Stimulated activated CD4-positive, alpha-beta T cell treated with anti-CD3 and anti-CD28 coated beads, Interleukin-4, amount 100 ng/mL, for 1 hour (primary cell): Measurements from ENCODE around the gene SGSH.
"Not testable (repeated sequence)": the region's sequence is repeated elsewhere in the genome, so short reads cannot be mapped to it uniquely, and the experiment has no call there.

Experiments
- DNase-seq: peaks from one replicate; pipeline ENCODE4 v3.0.0-alpha.2; 2020

SGSH gene

DNA sequence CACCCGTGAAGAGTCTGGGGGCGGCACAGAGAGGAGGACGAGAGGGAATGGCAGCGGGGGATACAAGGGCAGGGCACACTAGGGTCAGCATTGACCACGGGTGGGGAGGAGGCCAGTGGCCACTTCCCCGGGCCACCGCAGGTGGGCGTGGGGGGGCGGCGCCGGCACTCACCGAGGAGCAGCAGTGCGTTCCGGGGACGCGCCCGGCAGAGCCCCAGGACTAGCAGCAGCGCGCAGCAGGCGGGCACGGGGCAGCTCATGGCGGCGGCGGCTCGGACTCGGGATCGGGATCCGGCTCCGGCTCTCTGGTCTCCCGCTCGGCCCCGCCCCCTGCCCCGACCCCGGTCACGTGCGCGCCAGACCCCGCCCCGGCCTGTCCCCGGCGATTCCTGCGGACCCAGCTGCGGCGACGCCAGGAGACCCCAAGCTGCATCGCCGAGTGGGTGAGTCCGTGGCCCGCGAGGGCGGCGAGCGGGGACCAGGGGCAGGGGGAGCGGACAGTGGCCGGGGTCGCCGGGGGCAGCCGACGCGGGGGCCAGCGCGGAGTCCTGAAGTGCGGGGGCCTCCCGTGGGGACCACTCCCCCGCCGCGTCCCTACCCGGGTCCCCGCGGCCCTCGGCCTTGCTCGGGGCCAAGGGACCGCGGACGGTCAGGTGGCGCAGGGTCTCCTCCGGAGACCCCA, at the start of gene SGSH, which contains the start of gene SLC26A11:
Gene SGSH, minus strand, starts transcription at position 280 of the 682 bp plus-strand sequence. Its CDS starts 20 bp downstream, at position 260.
Gene SLC26A11, plus strand, starts transcription at position 374 of the 682 bp plus-strand sequence. CDS start 1,134 bp downstream, outside the sequence.
- DNase-seq = peak; percentile 67

DNA sequence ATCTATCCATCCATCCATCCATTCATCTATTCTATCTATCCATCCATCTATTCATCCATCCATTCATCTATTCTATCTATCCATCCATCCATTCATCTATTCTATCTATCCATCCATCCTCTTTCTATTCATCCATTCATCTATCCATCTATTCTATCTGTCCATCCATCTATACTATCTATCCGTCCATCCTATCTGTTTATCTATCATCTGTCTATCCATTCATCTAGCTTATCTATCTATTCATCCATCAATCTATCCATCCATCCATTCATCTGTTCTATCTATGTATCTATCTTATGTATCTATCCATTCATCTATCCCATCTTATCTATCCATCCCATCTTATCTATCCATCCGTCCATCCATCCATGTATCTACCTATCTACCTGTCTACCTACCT, 49.3 kb upstream of the SGSH start:
- DNase-seq = no peak

GRCh38 chr17:80268427-80268826, 48.3 kb upstream of the SGSH start:
- no peak for DNase-seq

- no peak for DNase-seq
These were observed 47.3 kb upstream of the SGSH start for GRCh38 chr17:80267391-80267790.

DNA sequence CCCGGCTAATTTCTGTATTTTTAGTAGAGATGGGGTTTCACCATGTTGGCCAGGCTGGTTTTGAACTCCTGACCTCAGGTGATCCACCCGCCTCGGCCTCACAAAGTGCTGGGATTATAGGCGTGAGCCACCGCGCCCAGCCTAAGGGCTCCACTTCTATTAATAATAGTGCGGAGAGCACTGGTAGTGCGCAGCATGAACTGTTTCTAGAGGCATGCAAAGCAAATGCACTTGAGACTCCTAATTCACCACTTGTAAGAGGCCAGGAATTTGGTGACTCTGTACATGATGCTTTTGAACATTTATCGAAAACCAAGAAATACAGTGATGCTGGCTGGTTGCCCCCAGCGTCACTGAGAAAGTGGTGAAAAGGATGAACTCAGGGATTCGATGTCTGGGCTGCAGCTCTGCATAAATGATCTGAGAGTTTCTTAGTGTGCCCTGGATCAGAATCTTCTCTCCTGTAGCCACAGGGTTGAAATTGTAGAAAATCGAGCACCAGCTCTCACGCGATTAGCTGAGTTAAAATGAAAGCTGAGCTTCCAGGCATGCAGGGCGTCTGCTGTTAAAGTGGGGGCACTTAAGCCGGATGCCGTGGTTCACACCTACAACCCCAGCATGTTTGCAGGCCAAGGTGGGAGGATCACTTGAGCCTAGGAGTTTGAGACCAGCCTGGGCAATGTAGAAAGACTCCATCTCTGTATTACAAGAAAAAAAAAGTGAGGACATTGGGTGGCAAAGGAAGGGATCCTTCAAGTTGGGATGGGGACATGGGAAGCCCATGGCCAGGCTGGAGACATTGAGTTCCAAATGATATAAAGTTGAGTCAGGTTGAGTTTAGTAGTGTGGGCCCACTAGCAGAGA, 45.3 kb upstream of the SGSH start:
- DNase-seq = peak; percentile 61

DNA sequence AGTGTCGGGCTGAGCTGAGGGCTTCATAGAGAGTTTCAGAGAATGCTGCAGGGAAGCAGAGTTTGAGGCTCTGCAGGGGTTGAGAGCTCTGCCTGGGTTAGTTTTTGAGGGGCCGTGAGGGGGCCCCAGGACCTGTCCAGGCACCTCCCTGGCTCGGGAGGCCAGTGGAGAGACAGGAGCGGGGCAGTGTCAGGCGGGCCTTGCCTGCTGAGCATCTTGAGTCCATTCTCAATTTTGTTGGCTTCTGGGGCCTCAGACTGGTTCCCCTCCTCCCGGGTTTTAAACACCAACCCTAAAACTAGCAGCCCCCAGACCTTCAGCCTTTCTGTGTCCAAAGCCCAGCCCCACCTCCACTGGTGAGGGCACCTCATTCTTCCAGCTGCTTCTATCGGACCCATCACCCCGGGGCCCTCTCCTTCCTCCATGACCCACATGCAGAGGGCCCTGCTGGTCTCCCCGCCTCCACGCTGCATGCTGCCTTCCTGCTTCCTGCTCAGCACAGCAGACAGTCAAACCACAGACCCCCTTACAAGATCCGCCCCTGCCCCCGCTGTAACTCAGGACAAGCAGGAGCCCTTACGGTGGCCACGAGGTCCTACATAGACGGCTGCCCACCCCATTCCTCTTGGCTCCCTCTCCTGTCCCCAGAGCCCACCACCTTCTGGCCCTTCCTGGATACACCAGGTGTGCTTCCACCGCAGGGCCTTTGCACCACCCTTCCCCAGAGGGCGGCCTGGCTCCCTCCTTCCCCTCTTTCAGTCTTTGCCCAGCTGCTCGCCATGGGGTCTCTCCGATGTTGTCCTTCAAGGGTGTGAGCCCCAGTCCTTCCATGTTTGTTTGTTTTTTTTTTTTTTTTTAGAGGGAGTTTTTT, 44.3 kb upstream of the SGSH start:
- DNase-seq = peak; percentile 61

DNA sequence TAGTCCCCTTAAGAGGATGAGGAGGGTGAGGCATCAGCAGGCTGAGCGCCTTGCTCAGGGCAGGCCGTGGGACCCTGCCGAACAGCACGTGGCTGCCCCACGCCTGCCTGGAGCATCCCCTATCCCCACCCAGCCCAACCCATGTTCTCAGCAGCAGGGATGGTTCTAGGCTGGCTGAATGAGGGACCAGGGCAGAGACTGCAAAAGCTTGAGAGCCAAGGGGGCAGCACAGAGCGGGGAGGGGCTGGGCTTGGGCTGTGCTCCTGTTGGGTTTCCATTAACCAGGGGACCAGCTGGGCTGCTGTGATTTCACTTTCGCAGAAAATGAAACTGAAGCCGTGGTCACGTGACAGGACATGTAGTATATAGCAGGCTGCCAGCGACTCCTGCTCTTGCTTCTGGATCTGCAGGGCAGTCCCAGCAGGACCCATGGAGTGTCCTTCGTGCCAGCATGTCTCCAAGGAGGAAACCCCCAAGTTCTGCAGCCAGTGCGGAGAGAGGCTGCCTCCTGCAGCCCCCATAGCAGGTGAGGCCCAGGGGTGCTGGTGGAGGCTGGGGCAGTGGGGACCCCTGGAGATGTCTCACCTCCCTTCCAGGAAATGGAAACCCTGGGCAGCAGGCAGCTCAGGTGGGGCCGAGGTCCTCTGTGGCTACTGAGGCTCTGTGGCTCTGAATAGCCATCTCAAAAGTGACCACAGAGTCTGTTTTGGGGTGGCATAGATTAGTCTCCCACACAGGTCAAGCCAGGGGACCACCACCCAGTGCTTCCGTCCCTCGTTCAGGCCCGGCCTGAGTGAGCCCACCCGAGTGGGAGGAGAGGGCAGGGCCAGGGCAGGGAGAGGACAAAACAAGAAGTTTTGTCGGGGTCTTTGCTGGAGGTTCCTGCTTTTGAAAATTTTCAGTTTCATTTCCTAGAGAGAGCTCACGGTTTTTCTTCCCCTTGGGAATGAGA, 43.4 kb upstream of the SGSH start:
- peak; percentile 79 for DNase-seq

GRCh38 chr17:80262775-80263244, 42.7 kb upstream of the SGSH start:
- no peak for DNase-seq

GRCh38 chr17:80262291-80262690, 42.2 kb upstream of the SGSH start:
- no peak for DNase-seq

- no peak for DNase-seq
These were observed 41.8 kb upstream of the SGSH start for GRCh38 chr17:80261895-80262279.

GRCh38 chr17:80261159-80261894, 41.2 kb upstream of the SGSH start:
- peak; percentile 52 for DNase-seq

DNA sequence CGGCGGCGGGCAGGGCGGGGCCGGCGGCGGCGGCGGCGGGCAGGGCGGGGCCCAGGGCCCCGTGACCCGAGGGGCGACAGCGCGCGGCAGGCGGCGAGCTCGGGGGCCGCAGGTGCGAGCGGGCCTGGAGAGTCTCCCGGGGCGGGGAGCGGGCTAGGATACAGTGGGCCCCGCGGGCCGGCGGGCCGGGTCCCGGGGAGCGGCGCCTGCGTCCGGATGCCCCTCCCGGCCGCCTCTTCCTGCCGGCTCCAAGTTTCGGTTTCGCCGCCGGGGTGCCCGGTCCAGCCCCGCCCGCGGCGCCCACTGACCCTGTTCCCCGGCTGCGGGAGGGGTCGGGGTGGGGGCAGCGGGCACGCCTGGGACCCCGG, 40.6 kb upstream of the SGSH start, which contains the start of gene RNF213:
Gene RNF213, plus strand, starts transcription at position 62 of the 368 bp plus-strand sequence. CDS start 2,830 bp downstream, outside the sequence.
- DNase-seq = peak; percentile 55

- peak; percentile 83 for DNase-seq
These were observed 40.0 kb upstream of the SGSH start for GRCh38 chr17:80260069-80260535.

DNA sequence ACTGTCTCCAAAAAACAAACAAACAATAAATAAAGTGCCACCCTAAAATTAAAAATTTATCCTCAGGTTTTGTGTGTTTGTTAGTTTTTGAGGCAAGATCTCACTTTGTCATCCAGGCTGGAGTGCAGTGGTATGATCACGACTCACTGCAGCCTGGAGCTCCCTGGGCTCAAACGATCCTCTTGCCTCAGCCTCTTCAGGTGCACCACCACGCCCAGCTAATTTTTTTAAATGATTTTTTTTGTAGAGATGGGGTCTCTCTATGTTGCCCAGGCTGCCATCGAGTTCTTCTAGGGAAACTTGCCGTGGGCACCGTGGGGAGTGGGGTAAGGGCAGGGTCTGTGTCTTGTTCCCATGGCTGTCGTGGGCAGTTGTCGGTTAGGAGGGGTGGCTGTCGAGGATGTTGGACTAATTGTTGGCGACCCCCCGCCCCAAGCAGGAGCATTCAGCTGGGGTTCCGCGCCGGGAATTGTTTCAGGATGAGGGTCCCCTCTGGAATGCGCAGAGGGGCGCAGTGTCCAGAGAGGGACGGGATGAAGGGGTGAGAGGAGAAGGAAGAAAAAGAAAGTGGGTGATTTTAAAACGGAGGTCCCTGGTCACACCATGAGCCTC, 39.4 kb upstream of the SGSH start:
- DNase-seq = no peak

GRCh38 chr17:80258296-80258695, 38.2 kb upstream of the SGSH start:
- not testable (repeated sequence) for DNase-seq

- DNase-seq = no peak
These were observed 37.6 kb upstream of the SGSH start for GRCh38 chr17:80257716-80258213.

DNA sequence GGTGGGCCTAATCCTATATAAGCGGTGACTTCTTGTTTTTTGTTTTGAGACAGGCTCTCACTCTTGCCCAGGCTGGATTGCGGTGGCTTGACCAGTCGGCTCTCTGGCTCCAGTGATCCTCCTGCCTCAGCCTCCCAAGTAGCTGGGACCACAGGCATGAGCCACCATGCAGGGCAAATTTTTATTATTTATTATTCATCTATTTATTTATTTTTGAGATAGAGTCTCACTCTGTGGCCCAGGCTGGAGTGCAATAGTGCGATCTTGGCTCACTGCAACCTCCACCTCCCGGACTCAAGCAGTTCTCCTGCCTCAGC, 35.9 kb upstream of the SGSH start:
- no peak for DNase-seq

- DNase-seq = peak; percentile 46
These were observed 34.5 kb upstream of the SGSH start for GRCh38 chr17:80254396-80255251.
